Kidney (tissue), 14 donors: ENCODE results near the gene ANKRD11. TPM values are rescaled to one million over a fixed set of nuclear protein-coding genes. Genes with fewer than 3 reads are reported as not detected.

Experiments
- DNase-seq, 5 donors: peaks; one replicate each; pipeline ENCODE4 v3.0.0-alpha.2; 2013 to 2020
- FAIRE-seq: peaks from 2 replicates; lab custom pipeline; 2012; peaks lifted over from hg19 to GRCh38; lab: Jason Lieb, UNC
- H3K27ac ChIP-seq, 2 donors: one replicate each; pipeline ENCODE4 v1.7.0; 2013; ENCODE audit warnings: low read depth in 2 of 2, low read length in 2 of 2, inconsistent platforms in 1 of 2
- H3K27me3 ChIP-seq: one replicate; pipeline ENCODE4 v1.7.1; 2013; ENCODE audit warnings: low read length, inconsistent platforms; ENCODE audit not compliant: control insufficient read depth, insufficient read depth
- H3K36me3 ChIP-seq, 3 donors: one replicate each; pipeline versions ENCODE4 v1.7.0 to v1.7.1; 2013; ENCODE audit warnings: low read length in 3 of 3, control low read depth in 1 of 3, inconsistent platforms in 1 of 3; ENCODE audit not compliant: insufficient read depth in 3 of 3, control insufficient read depth in 2 of 3
- H3K4me1 ChIP-seq, 3 donors: one replicate each; pipeline versions ENCODE4 v1.7.0 to v1.7.1; 2013; ENCODE audit warnings: low read length in 3 of 3, inconsistent platforms in 1 of 3, low read depth in 1 of 3; ENCODE audit not compliant: control insufficient read depth in 2 of 3, insufficient read depth in 2 of 3
- H3K4me3 ChIP-seq, 3 donors: one replicate each; pipeline versions ENCODE4 v1.7.0 to v1.8.1; 2013; ENCODE audit warnings: low read length in 3 of 3, control low read depth in 1 of 3, inconsistent platforms in 1 of 3
- H3K9ac ChIP-seq, 3 donors: one replicate each; pipeline versions ENCODE4 v1.7.0 to v1.7.1; 2013; ENCODE audit warnings: low read length in 3 of 3, control low read depth in 1 of 3, inconsistent platforms in 1 of 3
- H3K9me3 ChIP-seq, 3 donors: one replicate each; pipeline versions ENCODE4 v1.7.0 to v1.7.1; 2013; ENCODE audit warnings: low read length in 3 of 3, control low read depth in 1 of 3, inconsistent platforms in 1 of 3; ENCODE audit not compliant: control insufficient read depth in 2 of 3, insufficient read depth in 1 of 3
- CTCF ChIP-seq: IDR thresholded peaks from 3 replicates; pipeline ENCODE4 v1.5.1; 2012; ENCODE audit warnings: mild to moderate bottlenecking, moderate library complexity, borderline replicate concordance; ENCODE audit not compliant: insufficient read depth; ENCODE audit errors: extremely low read depth
- intact Hi-C: fragments of 100-400 bp; cut with DNase I; formaldehyde crosslinking; loops from one replicate; pipeline ENCODE4 v1.11.1; 2022
- polyA plus RNA-seq: library from polyadenylated mRNA; stranded (reverse); fragments of 350-450 nt; fragmentation: Illumina TruSeq; extraction: RNeasy Lipid Tissue Mini Kit (QIAGEN cat#74804); gene quantifications from one replicate; pipeline ENCODE4 v1.2.3, GENCODE V29; 2014; ENCODE audit warnings: low read depth, low replicate concordance; ENCODE audit not compliant: insufficient read depth
- total RNA-seq: library from RNA; stranded (reverse); fragmentation: NEBNext Ultra II Directional; extraction: Animal tissue kit (Norgen Biotek cat#: 25700); gene quantifications from one replicate; pipeline ENCODE4 v1.2.1, GENCODE V29; 2021
- donor health status: control.
- donor health status: control.
- donor health status: control.
- donor health status: control.
- donor health status: control.
- donor health status: DM: yes; HTN: yes; CAD: no.
- donor health status: Normal renal cell carcinoma (clear cell type).

Gene ANKRD11
- total and polyA plus RNA-seq, 2 donors from 2014 or later = 36.2 to 154 TPM

- intact Hi-C loops = no loop called here
- no peak for FAIRE-seq
- no peak for TF ChIP-seq CTCF
- H3K9ac ChIP-seq = no peak overlapping the region
- no peak overlapping the region for H3K27ac ChIP-seq
- no peaks in the 10 kb centered on the region for H3K27me3 ChIP-seq
- H3K4me1 ChIP-seq = peaks cover 0 to 16% (median 0%) of the 10 kb centered on the region in 3 donors
- H3K4me3 ChIP-seq = no peak overlapping the region
- no peaks in the 10 kb centered on the region for H3K9me3 ChIP-seq
- H3K36me3 ChIP-seq = no peaks in the 10 kb centered on the region
- peak in 1 of 5 donors; percentile 41 for DNase-seq
These were observed 119.8 kb downstream of the ANKRD11 start for GRCh38 chr16:89370601-89371000.

- Histone ChIP-seq H3K9ac (no peak overlapping the region), H3K4me1 (peaks cover 0 to 18% (median 0%) of the 10 kb centered on the region in 3 donors), H3K4me3 (no peak overlapping the region), H3K36me3 (no peaks in the 10 kb centered on the region), H3K27ac (no peak overlapping the region), H3K9me3 (no peaks in the 10 kb centered on the region), H3K27me3 (no peaks in the 10 kb centered on the region)
- intact Hi-C loops = no loop called here
- TF ChIP-seq CTCF = no peak
- no peak for FAIRE-seq
- DNase-seq = peak in 1 of 5 donors; percentile 35
These were observed 120.3 kb downstream of the ANKRD11 start for GRCh38 chr16:89370081-89370511.

- Histone ChIP-seq H3K9me3 (no peaks in the 10 kb centered on the region), H3K27me3 (no peaks in the 10 kb centered on the region), H3K36me3 (no peaks in the 10 kb centered on the region), H3K4me3 (no peak overlapping the region), H3K27ac (no peak overlapping the region), H3K9ac (no peak overlapping the region), H3K4me1 (peaks cover 0 to 21% (median 3%) of the 10 kb centered on the region in 3 donors)
- intact Hi-C loops = no loop called here
- peak in 1 of 5 donors; percentile 50 for DNase-seq
- FAIRE-seq = no peak
- no peak for TF ChIP-seq CTCF
These were observed 121.0 kb downstream of the ANKRD11 start for GRCh38 chr16:89369266-89369895.
